SK-N-SH (cell line): ENCODE results near the gene SBNO1. TPM values are rescaled to one million over a fixed set of nuclear protein-coding genes. Genes with fewer than 3 reads are reported as not detected.

Experiments
- CTCF ChIA-PET: fragments of 300-600, 350-600 bp; formaldehyde crosslinking; extraction: SDS; loops from one replicate; lab custom pipeline; 2021; lab: Yijun Ruan, JAX
- POLR2A ChIA-PET: fragments of 350-600 bp; sonication (Branson Sonifier 250); formaldehyde crosslinking; extraction: SDS; loops from one replicate; lab custom pipeline; 2020; ENCODE audit warnings: antibody characterized with exemption, inconsistent platforms; lab: Yijun Ruan, JAX
- DNase-seq: peaks from one replicate; pipeline ENCODE4 v3.0.0; 2012
- H2AFZ ChIP-seq: fragments of 200-600 bp; sonication (generic); 2 replicates; pipeline ENCODE4 v1.8.1; 2016; ENCODE audit warnings: antibody characterized with exemption, mild to moderate bottlenecking, low read depth
- H3F3A ChIP-seq: fragments of 200-600 bp; sonication (generic); replicated peaks from 2 replicates; pipeline ENCODE3; 2016; ENCODE audit warnings: antibody characterized with exemption, mild to moderate bottlenecking; ENCODE audit not compliant: insufficient read depth
- H3K27ac ChIP-seq, 2 experiments: fragments of 200-500 bp in 1 of 2; fragments of 200-600 bp in 1 of 2; sonication (Bioruptor generic) in 1 of 2; sonication (generic), shearing (Covaris generic) in 1 of 2; 2 replicates each; pipeline versions ENCODE4 v1.5.1 to v1.6.1; 2014 to 2016; ENCODE audit warnings: low read depth in 2 of 2, inconsistent platforms in 1 of 2, low read length in 1 of 2, mild to moderate bottlenecking in 1 of 2, mixed read lengths in 1 of 2
- H3K27me3 ChIP-seq: fragments of 200-600 bp; sonication (generic), shearing (Covaris generic); 2 replicates; pipeline ENCODE4 v1.6.1; 2016; ENCODE audit warnings: mixed run types; ENCODE audit not compliant: insufficient read depth
- H3K36me3 ChIP-seq, 2 experiments: fragments of 200-500 bp in 1 of 2; fragments of 200-600 bp in 1 of 2; sonication (Bioruptor generic) in 1 of 2; sonication (generic) in 1 of 2; replicated peaks in 1 of 2; 2 replicates each; pipeline versions ENCODE3 to v1.5.1; 2014 to 2016; ENCODE audit warnings: low read length in 1 of 2, mild to moderate bottlenecking in 1 of 2; ENCODE audit not compliant: insufficient read depth in 2 of 2, control insufficient read depth in 1 of 2
- H3K4me1 ChIP-seq, 2 experiments: fragments of 200-500 bp in 1 of 2; fragments of 200-600 bp in 1 of 2; sonication (Bioruptor generic) in 1 of 2; sonication (generic), shearing (Covaris generic) in 1 of 2; 2 replicates each; pipeline versions ENCODE4 v1.5.1 to v1.6.1; 2014 to 2016; ENCODE audit warnings: low read depth in 1 of 2, low read length in 1 of 2, mixed run types in 1 of 2; ENCODE audit not compliant: insufficient read depth in 2 of 2, control insufficient read depth in 1 of 2
- H3K4me2 ChIP-seq: fragments of 200-600 bp; sonication (generic), shearing (Covaris generic); 2 replicates; pipeline ENCODE4 v1.6.1; 2017; ENCODE audit warnings: mixed run types
- H3K4me3 ChIP-seq, 2 experiments: fragments of 200-500 bp in 1 of 2; fragments of 200-600 bp in 1 of 2; sonication (Bioruptor generic) in 1 of 2; sonication (generic), shearing (Covaris generic) in 1 of 2; 2 replicates each; pipeline versions ENCODE4 v1.5.1 to v1.8.1; 2014 to 2016; ENCODE audit warnings: low read depth in 2 of 2, inconsistent platforms in 1 of 2, low read length in 1 of 2, mild to moderate bottlenecking in 1 of 2, mixed read lengths in 1 of 2, moderate library complexity in 1 of 2
- H3K79me2 ChIP-seq: fragments of 200-600 bp; sonication (generic); 2 replicates; pipeline ENCODE4 v1.8.1; 2017; ENCODE audit warnings: mild to moderate bottlenecking; ENCODE audit not compliant: insufficient read depth
- H3K9ac ChIP-seq: fragments of 200-600 bp; sonication (generic); 2 replicates; pipeline ENCODE4 v1.6.1; 2017; ENCODE audit warnings: mixed run types
- H3K9me2 ChIP-seq: fragments of 200-600 bp; sonication (generic); 2 replicates; pipeline ENCODE4 v1.6.1; 2017; ENCODE audit warnings: mixed run types
- H3K9me3 ChIP-seq: fragments of 200-600 bp; sonication (generic); 2 replicates; pipeline ENCODE4 v1.6.1; 2017; ENCODE audit warnings: mixed run types, mild to moderate bottlenecking, moderate library complexity
- H4K20me1 ChIP-seq: fragments of 200-600 bp; sonication (generic); 2 replicates; pipeline ENCODE4 v1.6.1; 2017; ENCODE audit warnings: mild to moderate bottlenecking, mixed run types; ENCODE audit not compliant: insufficient read depth
- CHD2 ChIP-seq: fragments of 150-350 bp; IDR thresholded peaks from 2 replicates; pipeline ENCODE4 v1.6.1; 2018; ENCODE audit warnings: low read length; ENCODE audit not compliant: partially characterized antibody
- CTCF ChIP-seq: fragments of 200-600 bp; sonication (generic); IDR thresholded peaks from 2 replicates; pipeline ENCODE4 v1.6.1; 2017; ENCODE audit warnings: antibody characterized with exemption, mild to moderate bottlenecking, moderate library complexity
- EP300 ChIP-seq, 2 experiments: IDR thresholded peaks; 2 replicates each; pipeline versions ENCODE4 v1.4.0 to v1.6.1; 2012; ENCODE audit warnings: borderline replicate concordance in 1 of 2, low read depth in 1 of 2, low read length in 1 of 2
- FOSL2 ChIP-seq: IDR thresholded peaks from 2 replicates; pipeline ENCODE4 v1.4.0; 2012; ENCODE audit warnings: low read depth, mild to moderate bottlenecking, moderate library complexity, borderline replicate concordance
- FOXJ3 ChIP-seq: sonication (generic); formaldehyde crosslinking; IDR thresholded peaks from 2 replicates; pipeline ENCODE4 v1.5.1; 2020; ENCODE audit warnings: mild to moderate bottlenecking, missing genetic modification reagents
- FOXM1 ChIP-seq: IDR thresholded peaks from 2 replicates; pipeline ENCODE4 v1.4.0; 2012; ENCODE audit warnings: low read depth, mild to moderate bottlenecking
- GATA2 ChIP-seq: sonication (generic); formaldehyde crosslinking; IDR thresholded peaks from 2 replicates; pipeline ENCODE4 v1.5.0; 2020; ENCODE audit warnings: mild to moderate bottlenecking, missing genetic modification reagents
- JUND ChIP-seq: IDR thresholded peaks from 2 replicates; pipeline ENCODE4 v1.4.0; 2012
- MEF2A ChIP-seq: IDR thresholded peaks from 2 replicates; pipeline ENCODE4 v1.4.0; 2012; ENCODE audit warnings: low read depth, borderline replicate concordance
- MXI1 ChIP-seq: IDR thresholded peaks from 2 replicates; pipeline ENCODE4 v1.6.1; 2012; ENCODE audit warnings: mild to moderate bottlenecking, low read depth, low read length, improper control_type of control experiment
- RCOR1 ChIP-seq: fragments of 150-350 bp; IDR thresholded peaks from 2 replicates; pipeline ENCODE4 v1.6.1; 2017; ENCODE audit warnings: antibody characterized with exemption, low read length
- RFX5 ChIP-seq: IDR thresholded peaks from 2 replicates; pipeline ENCODE4 v1.6.1; 2012; ENCODE audit warnings: mild to moderate bottlenecking, improper control_type of control experiment, low read length
- RXRA ChIP-seq: IDR thresholded peaks from 2 replicates; pipeline ENCODE4 v1.4.0; 2012; ENCODE audit warnings: low read depth, mild to moderate bottlenecking, borderline replicate concordance
- SIN3A ChIP-seq: IDR thresholded peaks from 2 replicates; pipeline ENCODE4 v1.6.1; 2012; ENCODE audit warnings: low read depth, mild to moderate bottlenecking, low read length, moderate library complexity, borderline replicate concordance
- SMC3 ChIP-seq: IDR thresholded peaks from 2 replicates; pipeline ENCODE4 v1.6.1; 2012; ENCODE audit warnings: low read depth, low read length, improper control_type of control experiment
- TCF12 ChIP-seq: IDR thresholded peaks from 2 replicates; pipeline ENCODE4 v1.4.0; 2012
- WGBS: methylation state at CpG from one replicate; pipeline ENCODE4 v1.1.6; 2017; ENCODE audit warnings: low lambda C conversion rate; 5-methylcytosine and 5-hydroxymethylcytosine counted together
- polyA plus RNA-seq, 3 experiments: library from polyadenylated mRNA; depleted of rRNA; stranded (reverse); fragments of >200 nt; gene quantifications; 2 replicates each; pipeline ENCODE4 v1.2.3, GENCODE V29; 2012
- TF ChIP-seq, protein P1 (sequence below): IDR thresholded peaks from 2 replicates; pipeline ENCODE4 v1.4.0; 2012; ENCODE audit warnings: low read depth, borderline replicate concordance
- TF ChIP-seq, protein P2 (sequence below): IDR thresholded peaks from 2 replicates; pipeline ENCODE4 v1.4.0; 2012; ENCODE audit warnings: low read depth, borderline replicate concordance

SBNO1 gene
- polyA plus RNA-seq, 1 of the 3 experiments (the other 2 are of a cell fraction), result 4.5 TPM

- TF ChIP-seq CTCF, result no peak
Measured at GRCh38 chr12:123280971-123281370, 83.7 kb downstream of the SBNO1 start (continued).

- no peak overlapping the region for H3K4me3 ChIP-seq
- no peaks in the 10 kb centered on the region for H3K9me2 ChIP-seq
- WGBS, result 96% methylated on average over 2 of the region's 2 CpGs
- no peaks in the 10 kb centered on the region for H3F3A ChIP-seq
- no peak overlapping the region for H3K27ac ChIP-seq
- H3K27me3 ChIP-seq, result no peaks in the 10 kb centered on the region
- H3K36me3 ChIP-seq, result no peaks in the 10 kb centered on the region
- no peak overlapping the region for H3K4me2 ChIP-seq
- DNase-seq, result no peak
- H4K20me1 ChIP-seq, result no peaks in the 10 kb centered on the region
- no peak overlapping the region for H2AFZ ChIP-seq
- TF ChIP-seq EP300 (IDR thresholded peaks at IDR 0.05; ENCODE audit: borderline replicate concordance in 1 of 2, low read depth in 1 of 2, low read length in 1 of 2) (no peak), CHD2 (no peak), FOSL2 (no peak), RXRA (no peak), SIN3A (no peak), FOXM1 (no peak), RCOR1 (no peak), TCF12 (no peak), JUND (no peak), GATA2 (CRISPR knock-in tag) (no peak), MXI1 (no peak), MEF2A (no peak), FOXJ3 (CRISPR knock-in tag) (no peak), RFX5 (no peak), SMC3 (no peak)
- TF ChIP-seq, protein P1, sequence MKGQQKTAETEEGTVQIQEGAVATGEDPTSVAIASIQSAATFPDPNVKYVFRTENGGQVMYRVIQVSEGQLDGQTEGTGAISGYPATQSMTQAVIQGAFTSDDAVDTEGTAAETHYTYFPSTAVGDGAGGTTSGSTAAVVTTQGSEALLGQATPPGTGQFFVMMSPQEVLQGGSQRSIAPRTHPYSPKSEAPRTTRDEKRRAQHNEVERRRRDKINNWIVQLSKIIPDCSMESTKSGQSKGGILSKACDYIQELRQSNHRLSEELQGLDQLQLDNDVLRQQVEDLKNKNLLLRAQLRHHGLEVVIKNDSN, result no peak
- TF ChIP-seq, protein P2, sequence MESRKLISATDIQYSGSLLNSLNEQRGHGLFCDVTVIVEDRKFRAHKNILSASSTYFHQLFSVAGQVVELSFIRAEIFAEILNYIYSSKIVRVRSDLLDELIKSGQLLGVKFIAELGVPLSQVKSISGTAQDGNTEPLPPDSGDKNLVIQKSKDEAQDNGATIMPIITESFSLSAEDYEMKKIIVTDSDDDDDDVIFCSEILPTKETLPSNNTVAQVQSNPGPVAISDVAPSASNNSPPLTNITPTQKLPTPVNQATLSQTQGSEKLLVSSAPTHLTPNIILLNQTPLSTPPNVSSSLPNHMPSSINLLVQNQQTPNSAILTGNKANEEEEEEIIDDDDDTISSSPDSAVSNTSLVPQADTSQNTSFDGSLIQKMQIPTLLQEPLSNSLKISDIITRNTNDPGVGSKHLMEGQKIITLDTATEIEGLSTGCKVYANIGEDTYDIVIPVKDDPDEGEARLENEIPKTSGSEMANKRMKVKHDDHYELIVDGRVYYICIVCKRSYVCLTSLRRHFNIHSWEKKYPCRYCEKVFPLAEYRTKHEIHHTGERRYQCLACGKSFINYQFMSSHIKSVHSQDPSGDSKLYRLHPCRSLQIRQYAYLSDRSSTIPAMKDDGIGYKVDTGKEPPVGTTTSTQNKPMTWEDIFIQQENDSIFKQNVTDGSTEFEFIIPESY, result no peak
- H3K9me3 ChIP-seq, result no peaks in the 10 kb centered on the region
- ChIA-PET CTCF (interaction anchor here (0.7 kb wide), 1 partner anchor 475 kb away, joined by 3 read pairs; no protein-coding TSS in a partner anchor), POLR2A (no interaction called here)
- no peaks in the 10 kb centered on the region for H3K4me1 ChIP-seq
- no peak overlapping the region for H3K9ac ChIP-seq
- H3K79me2 ChIP-seq, result peaks cover 2% of the 10 kb centered on the region; the same call in 1 of the 2 replicates
Measured at GRCh38 chr12:123278101-123278627, 86.5 kb downstream of the SBNO1 start.
